NCI-H2081 treated with DMSO at 0.1 percent for 48 hours (cell line): ENCODE results near the gene DPY19L1.
"Not testable (repeated sequence)": the region's sequence is repeated elsewhere in the genome, so short reads cannot be mapped to it uniquely, and the experiment has no call there.

Experiments used
- DNase-seq: peaks from one replicate; lab custom pipeline; 2025; lab: John Stamatoyannopoulos, UW

DPY19L1 gene

GRCh38 chr7:35037211-35037525 is at the start of gene DPY19L1:
DPY19L1 (minus strand) TSS chr7:35037485; CDS start chr7:35037394, 91 bp downstream.
- no peak for DNase-seq

- DNase-seq: not testable (repeated sequence)
Observed at GRCh38 chr7:35079517-35079916, 42.2 kb upstream of the DPY19L1 start.

GRCh38 chr7:35074008-35074407 is 36.7 kb upstream of the DPY19L1 start:
- not testable (repeated sequence) for DNase-seq

- DNase-seq: not testable (repeated sequence)
Observed at GRCh38 chr7:35072950-35073827, 35.9 kb upstream of the DPY19L1 start.

- DNase-seq: not testable (repeated sequence)
Observed at GRCh38 chr7:35069084-35069483, 31.8 kb upstream of the DPY19L1 start.

GRCh38 chr7:35065382-35065781 is 28.1 kb upstream of the DPY19L1 start:
- not testable (repeated sequence) for DNase-seq

GRCh38 chr7:35058571-35058970 is 21.3 kb upstream of the DPY19L1 start:
- DNase-seq: not testable (repeated sequence)

- not testable (repeated sequence) for DNase-seq
Observed at GRCh38 chr7:35057505-35058451, 20.5 kb upstream of the DPY19L1 start.

GRCh38 chr7:35055733-35056132 is 18.4 kb upstream of the DPY19L1 start:
- DNase-seq: not testable (repeated sequence)

GRCh38 chr7:35053488-35054175 is 16.3 kb upstream of the DPY19L1 start:
- not testable (repeated sequence) for DNase-seq

GRCh38 chr7:35048390-35048789 is 11.1 kb upstream of the DPY19L1 start:
- DNase-seq: not testable (repeated sequence)

GRCh38 chr7:35047912-35048305 is 10.6 kb upstream of the DPY19L1 start:
- not testable (repeated sequence) for DNase-seq

- not testable (repeated sequence) for DNase-seq
Observed at GRCh38 chr7:35047263-35047911, 10.1 kb upstream of the DPY19L1 start.

- DNase-seq: not testable (repeated sequence)
Observed at GRCh38 chr7:35043301-35043700, 6.0 kb upstream of the DPY19L1 start.

GRCh38 chr7:35040906-35041305 is 3.6 kb upstream of the DPY19L1 start:
- no peak for DNase-seq

GRCh38 chr7:35039343-35039742 is 2.1 kb upstream of the DPY19L1 start:
- no peak for DNase-seq

- no peak for DNase-seq
Observed at GRCh38 chr7:35038354-35038753, 1.1 kb upstream of the DPY19L1 start.

GRCh38 chr7:35037526-35038341 is 449 bp upstream of the DPY19L1 start:
- peak; percentile 75 for DNase-seq

GRCh38 chr7:35036361-35037171 is 719 bp downstream of the DPY19L1 start:
- no peak for DNase-seq

- DNase-seq: no peak
Observed at GRCh38 chr7:35035511-35035961, 1.7 kb downstream of the DPY19L1 start.
